ENCODE data around the gene CCRL2.

The CCRL2 gene

DNA sequence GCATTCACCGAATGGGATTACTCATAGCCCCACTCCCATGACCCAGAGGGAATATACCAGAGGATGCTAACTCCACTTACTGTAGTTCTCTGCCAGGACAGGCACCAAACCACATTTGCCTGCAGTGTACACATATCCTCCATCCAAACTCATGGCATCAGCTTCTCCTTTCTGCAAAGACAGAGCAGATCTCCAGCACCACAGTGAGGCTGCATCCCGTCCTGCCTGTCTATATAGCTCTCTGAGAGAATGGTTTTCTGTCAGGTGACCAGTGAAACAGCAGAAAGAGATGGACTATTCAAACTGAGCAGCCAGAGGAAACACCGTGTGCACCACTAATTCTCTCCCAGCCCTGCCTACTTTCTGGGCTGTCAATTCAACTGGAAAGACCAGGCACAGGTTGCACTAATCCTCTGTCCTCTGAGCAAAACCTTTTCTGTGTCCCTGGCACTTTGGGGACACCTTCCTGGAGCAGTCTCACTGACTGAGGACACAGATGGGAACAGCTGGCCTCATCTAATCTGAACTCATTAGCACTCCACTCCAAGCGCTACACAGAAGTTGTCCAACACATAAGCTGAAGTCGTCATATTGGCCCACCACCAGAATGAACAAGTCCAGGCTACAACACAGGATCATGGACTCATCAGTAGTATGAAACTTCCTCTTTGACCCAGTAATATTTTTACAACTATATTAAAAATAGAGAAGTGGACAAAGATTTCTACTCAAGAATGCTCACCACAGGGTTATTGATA, 40.3 kb downstream of the CCRL2 start:
- TF ChIP-seq, protein P1, sequence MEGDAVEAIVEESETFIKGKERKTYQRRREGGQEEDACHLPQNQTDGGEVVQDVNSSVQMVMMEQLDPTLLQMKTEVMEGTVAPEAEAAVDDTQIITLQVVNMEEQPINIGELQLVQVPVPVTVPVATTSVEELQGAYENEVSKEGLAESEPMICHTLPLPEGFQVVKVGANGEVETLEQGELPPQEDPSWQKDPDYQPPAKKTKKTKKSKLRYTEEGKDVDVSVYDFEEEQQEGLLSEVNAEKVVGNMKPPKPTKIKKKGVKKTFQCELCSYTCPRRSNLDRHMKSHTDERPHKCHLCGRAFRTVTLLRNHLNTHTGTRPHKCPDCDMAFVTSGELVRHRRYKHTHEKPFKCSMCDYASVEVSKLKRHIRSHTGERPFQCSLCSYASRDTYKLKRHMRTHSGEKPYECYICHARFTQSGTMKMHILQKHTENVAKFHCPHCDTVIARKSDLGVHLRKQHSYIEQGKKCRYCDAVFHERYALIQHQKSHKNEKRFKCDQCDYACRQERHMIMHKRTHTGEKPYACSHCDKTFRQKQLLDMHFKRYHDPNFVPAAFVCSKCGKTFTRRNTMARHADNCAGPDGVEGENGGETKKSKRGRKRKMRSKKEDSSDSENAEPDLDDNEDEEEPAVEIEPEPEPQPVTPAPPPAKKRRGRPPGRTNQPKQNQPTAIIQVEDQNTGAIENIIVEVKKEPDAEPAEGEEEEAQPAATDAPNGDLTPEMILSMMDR (IDR thresholded peaks at IDR 0.05) = no peak
- no peaks in the 10 kb centered on the region for H3K27me3 ChIP-seq (ENCODE audit: control insufficient read depth, insufficient read depth, low read length)
- H3K4me1 ChIP-seq = no peaks in the 10 kb centered on the region
- H3K9me3 ChIP-seq (ENCODE audit: control insufficient read depth, low read length) = no peaks in the 10 kb centered on the region
- no peak overlapping the region for H3K4me2 ChIP-seq (ENCODE audit: low read length)
- no peak overlapping the region for H3K4me3 ChIP-seq (ENCODE audit: low read depth, low read length)
- H3K79me2 ChIP-seq = no peaks in the 10 kb centered on the region
- no peak overlapping the region for H3K27ac ChIP-seq
- no peak overlapping the region for H3K9ac ChIP-seq
- H3K36me3 ChIP-seq (ENCODE audit: control insufficient read depth, insufficient read depth, low read length) = no peaks in the 10 kb centered on the region
- no peak overlapping the region for H2AFZ ChIP-seq

DNA sequence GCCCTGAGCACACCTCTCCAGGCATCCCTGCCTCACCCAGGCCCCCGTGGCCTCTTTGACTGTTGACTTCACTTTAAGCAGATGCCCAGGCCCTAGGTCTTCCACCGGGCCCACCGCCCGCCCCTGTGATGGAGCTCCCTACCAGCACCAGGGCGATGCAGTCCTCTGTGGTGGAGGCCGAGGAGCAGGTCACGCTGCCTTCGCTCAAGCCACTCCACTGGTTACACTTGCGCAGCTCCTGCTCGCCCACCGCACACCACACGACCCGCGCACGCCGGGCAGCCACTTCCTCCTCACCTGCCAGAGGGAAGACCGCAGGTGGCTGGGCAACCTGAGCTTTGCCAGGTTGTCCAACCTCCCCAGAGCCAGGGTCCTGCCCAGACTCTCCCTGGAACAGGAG, 41.7 kb downstream of the CCRL2 start:
- Histone ChIP-seq H2AFZ (no peak overlapping the region), H3K4me3 (ENCODE audit: low read depth, low read length) (no peak overlapping the region)
- TF ChIP-seq, protein P1 (IDR thresholded peaks at IDR 0.05) = no peak

DNA sequence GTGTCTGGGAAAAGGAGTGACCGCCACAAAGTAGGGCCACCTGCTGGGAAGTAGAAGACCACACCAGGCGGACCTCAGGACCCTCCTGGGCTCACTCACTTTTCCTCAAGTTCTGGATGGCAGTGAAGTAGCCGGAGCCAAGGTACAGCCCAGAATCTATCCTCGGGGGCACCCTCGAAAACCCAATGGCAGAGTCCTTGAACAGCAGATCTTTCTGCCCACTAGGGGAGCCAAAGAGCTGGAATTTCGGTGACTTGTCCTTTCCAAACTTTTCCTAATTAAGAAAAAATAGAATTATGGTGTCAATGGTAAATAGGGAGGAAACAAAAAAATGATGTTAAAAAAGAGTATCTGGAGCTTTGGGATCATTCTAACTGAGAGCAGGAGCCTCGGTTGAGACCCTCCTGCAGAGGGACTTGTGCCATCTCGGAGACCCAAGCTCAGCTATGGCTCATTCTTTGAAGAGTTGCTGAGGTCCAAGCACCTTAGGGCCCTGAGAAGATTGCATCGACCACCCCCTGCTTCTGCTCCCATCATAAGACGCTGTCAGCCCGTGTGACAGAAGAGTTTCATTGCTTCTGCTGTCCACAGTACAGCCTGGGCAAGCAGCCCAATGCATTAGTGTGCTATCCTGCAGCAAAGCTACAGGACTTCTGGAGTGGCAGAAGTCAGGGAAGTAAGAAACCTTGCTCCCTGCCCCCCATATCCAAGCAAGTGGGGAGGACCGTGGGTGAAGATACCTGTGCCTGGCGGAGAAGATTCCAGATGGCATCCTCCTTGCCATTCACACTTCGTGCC, 42.9 kb downstream of the CCRL2 start:
- Histone ChIP-seq H3K9me3 (ENCODE audit: control insufficient read depth, low read length) (no peaks in the 10 kb centered on the region), H3K79me2 (no peaks in the 10 kb centered on the region), H3K36me3 (ENCODE audit: control insufficient read depth, insufficient read depth, low read length) (no peaks in the 10 kb centered on the region), H3K4me3 (ENCODE audit: low read depth, low read length) (no peak overlapping the region), H3K9ac (no peak overlapping the region), H2AFZ (no peak overlapping the region), H3K4me2 (ENCODE audit: low read length) (no peak overlapping the region), H3K27me3 (ENCODE audit: control insufficient read depth, insufficient read depth, low read length) (no peaks in the 10 kb centered on the region), H3K27ac (no peak overlapping the region), H3K4me1 (no peaks in the 10 kb centered on the region)
- TF ChIP-seq, protein P1 (IDR thresholded peaks at IDR 0.05) = peak; percentile 42

More for the DNA sequence above, 41.7 kb downstream of the CCRL2 start:
- Histone ChIP-seq H3K27me3 (ENCODE audit: control insufficient read depth, insufficient read depth, low read length) (no peaks in the 10 kb centered on the region), H3K79me2 (no peaks in the 10 kb centered on the region), H3K9ac (no peak overlapping the region), H3K4me2 (ENCODE audit: low read length) (no peak overlapping the region), H3K9me3 (ENCODE audit: control insufficient read depth, low read length) (no peaks in the 10 kb centered on the region), H3K4me1 (no peaks in the 10 kb centered on the region), H3K27ac (no peak overlapping the region), H3K36me3 (ENCODE audit: control insufficient read depth, insufficient read depth, low read length) (no peaks in the 10 kb centered on the region)

DNA sequence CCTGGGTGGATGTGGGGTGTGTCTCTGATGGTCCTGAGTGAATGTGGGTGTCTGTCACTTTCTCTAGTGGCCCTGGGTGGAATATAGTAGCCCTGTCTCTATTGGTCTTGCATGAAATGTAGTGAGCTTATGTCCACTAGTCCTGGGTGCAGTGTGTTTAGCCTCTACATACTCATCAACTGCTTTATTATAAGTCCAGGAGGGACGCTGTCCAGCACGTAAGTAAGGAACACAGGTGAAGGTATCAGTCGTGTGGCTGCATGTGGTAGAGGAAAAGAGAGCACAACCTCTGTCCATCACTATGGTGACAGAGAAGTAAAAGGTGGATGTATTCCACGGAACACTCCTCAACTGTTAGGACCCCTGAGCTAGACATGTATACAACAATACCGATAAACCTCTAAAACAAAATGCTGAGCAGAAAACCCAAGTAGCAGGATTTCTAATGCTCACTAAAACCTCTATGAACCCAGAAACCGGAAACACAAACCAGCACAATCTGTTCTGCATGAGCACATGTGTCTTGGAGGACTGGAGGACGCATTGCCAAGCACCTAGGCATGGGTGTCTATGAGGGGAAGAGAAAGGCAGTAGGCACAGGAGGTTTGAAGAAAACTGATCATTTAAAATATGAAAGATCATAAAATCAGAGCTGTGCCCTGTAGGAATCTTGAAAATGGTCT, 46.6 kb downstream of the CCRL2 start:
- no peak overlapping the region for H3K27ac ChIP-seq
- H3K9ac ChIP-seq = no peak overlapping the region
- no peaks in the 10 kb centered on the region for H3K27me3 ChIP-seq (ENCODE audit: control insufficient read depth, insufficient read depth, low read length)
- no peaks in the 10 kb centered on the region for H3K79me2 ChIP-seq
- no peak overlapping the region for H2AFZ ChIP-seq
- no peaks in the 10 kb centered on the region for H3K4me1 ChIP-seq
- TF ChIP-seq, protein P1 (IDR thresholded peaks at IDR 0.05) = no peak
- H3K36me3 ChIP-seq (ENCODE audit: control insufficient read depth, insufficient read depth, low read length) = no peaks in the 10 kb centered on the region
- H3K9me3 ChIP-seq (ENCODE audit: control insufficient read depth, low read length) = no peaks in the 10 kb centered on the region
- H3K4me3 ChIP-seq (ENCODE audit: low read depth, low read length) = no peak overlapping the region
- no peak overlapping the region for H3K4me2 ChIP-seq (ENCODE audit: low read length)
